ENCODE results near the gene SLC44A5.

GRCh38 chr1:75487399-75487798 lies 123.5 kb downstream of the SLC44A5 start:
- TF ChIP-seq CTCF (conservative IDR thresholded peaks at IDR 0.05; ENCODE audit: low read length) (no peak), EZH2phosphoT487 (IDR thresholded peaks at IDR 0.05; ENCODE audit: borderline replicate concordance) (no peak)
